Body of pancreas (tissue), 4 donors: ENCODE results near the gene FLVCR1. TPM values are rescaled to one million over a fixed set of nuclear protein-coding genes. Genes with fewer than 3 reads are reported as not detected.

Experiments
- ATAC-seq: fragments of 150-250 bp; one replicate; pipeline ENCODE4 v1.9.1; 2016
- DNase-seq, 4 donors: peaks; one replicate each; pipeline ENCODE4 v3.0.0-alpha.2; 2019
- H3K27ac ChIP-seq, 4 donors: fragments of 200-600 bp; sonication (generic); 1 replicate in 3 of 4; 2 replicates in 1 of 4; pipeline versions ENCODE4 v1.5.1 to v1.6.1; 2016 to 2019; ENCODE audit warnings: mild to moderate bottlenecking in 1 of 4, mixed read lengths in 1 of 4, moderate library complexity in 1 of 4
- H3K27me3 ChIP-seq, 2 donors: fragments of 200-600 bp; sonication (generic); one replicate each; pipeline ENCODE4 v1.6.0; 2016; ENCODE audit warnings: mild to moderate bottlenecking in 1 of 2
- H3K36me3 ChIP-seq, 2 donors: fragments of 200-600 bp; sonication (generic); replicated peaks in 1 of 2; 2 replicates each; pipeline ENCODE4 v1.5.1; 2016; ENCODE audit warnings: low read depth in 2 of 2; ENCODE audit not compliant: insufficient read depth in 1 of 2
- H3K4me1 ChIP-seq: fragments of 200-600 bp; sonication (generic); one replicate; pipeline ENCODE4 v1.6.0; 2016
- H3K4me3 ChIP-seq, 2 donors: fragments of 200-600 bp; sonication (generic); 1 replicate in 1 of 2; 2 replicates in 1 of 2; pipeline ENCODE4 v1.5.1; 2016 to 2019
- H3K9me3 ChIP-seq, 3 donors: fragments of 200-600 bp; sonication (generic); 1 replicate in 2 of 3; 2 replicates in 1 of 3; pipeline ENCODE4 v1.5.1; 2016
- POLR2A ChIP-seq, 3 donors: fragments of 450-650 bp; IDR thresholded peaks; one replicate each; pipeline ENCODE4 v1.6.1; 2016; ENCODE audit warnings: antibody characterized with exemption in 3 of 3, mild to moderate bottlenecking in 2 of 3
- WGBS, 2 donors: methylation state at CpG; one replicate each; pipeline ENCODE4 v1.1.5; 2017; 5-methylcytosine and 5-hydroxymethylcytosine counted together
- intact Hi-C: fragments of 100-400 bp; cut with DNase I; formaldehyde crosslinking; loops from one replicate; pipeline ENCODE4 v1.15.1; 2023
- total RNA-seq, 2 donors: library from RNA; depleted of rRNA; stranded (reverse); fragments of >200 nt; gene quantifications; one replicate each; pipeline ENCODE4 v1.1.0, GENCODE V29; 2016
- TF ChIP-seq, protein P1 (sequence below), 7 experiments: fragments of 450-650 bp in 4 of 7; fragments of 200-600 bp in 3 of 7; sonication (generic) in 3 of 7; IDR thresholded peaks; one replicate each; pipeline ENCODE4 v1.5.1; 2016 to 2019; ENCODE audit warnings: antibody characterized with exemption in 7 of 7

The FLVCR1 gene
- total RNA-seq, 2 donors from 2014 or later = 4.2 to 4.6 TPM

DNA sequence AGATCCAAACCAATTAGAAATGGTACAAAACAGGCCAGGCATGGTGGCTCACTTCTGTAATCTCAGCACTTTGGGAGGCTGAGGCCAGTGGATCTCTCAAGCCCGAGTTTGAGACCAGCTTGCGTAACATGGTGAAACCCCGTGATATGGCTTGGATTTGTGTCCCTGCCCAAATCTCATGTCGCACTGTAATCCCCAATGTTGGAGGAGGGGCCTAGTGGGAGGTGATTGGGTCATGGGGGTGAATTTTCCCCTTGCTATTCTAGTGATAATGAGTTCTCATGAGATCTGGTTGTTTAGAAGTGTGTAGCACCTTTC is 85.3 kb downstream of the FLVCR1 start:
- WGBS, 2 donors = 48 to 75% methylated on average over 3 to 4 of the region's 4 CpGs
- TF ChIP-seq, protein P1, sequence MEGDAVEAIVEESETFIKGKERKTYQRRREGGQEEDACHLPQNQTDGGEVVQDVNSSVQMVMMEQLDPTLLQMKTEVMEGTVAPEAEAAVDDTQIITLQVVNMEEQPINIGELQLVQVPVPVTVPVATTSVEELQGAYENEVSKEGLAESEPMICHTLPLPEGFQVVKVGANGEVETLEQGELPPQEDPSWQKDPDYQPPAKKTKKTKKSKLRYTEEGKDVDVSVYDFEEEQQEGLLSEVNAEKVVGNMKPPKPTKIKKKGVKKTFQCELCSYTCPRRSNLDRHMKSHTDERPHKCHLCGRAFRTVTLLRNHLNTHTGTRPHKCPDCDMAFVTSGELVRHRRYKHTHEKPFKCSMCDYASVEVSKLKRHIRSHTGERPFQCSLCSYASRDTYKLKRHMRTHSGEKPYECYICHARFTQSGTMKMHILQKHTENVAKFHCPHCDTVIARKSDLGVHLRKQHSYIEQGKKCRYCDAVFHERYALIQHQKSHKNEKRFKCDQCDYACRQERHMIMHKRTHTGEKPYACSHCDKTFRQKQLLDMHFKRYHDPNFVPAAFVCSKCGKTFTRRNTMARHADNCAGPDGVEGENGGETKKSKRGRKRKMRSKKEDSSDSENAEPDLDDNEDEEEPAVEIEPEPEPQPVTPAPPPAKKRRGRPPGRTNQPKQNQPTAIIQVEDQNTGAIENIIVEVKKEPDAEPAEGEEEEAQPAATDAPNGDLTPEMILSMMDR (IDR thresholded peaks at IDR 0.05) = no peak
- DNase-seq (no peak), ATAC-seq (no peak)
- no peaks in the 10 kb centered on the region for H3K27me3 ChIP-seq
- H3K36me3 ChIP-seq = no peaks in the 10 kb centered on the region
- no peaks in the 10 kb centered on the region for H3K9me3 ChIP-seq
- H3K4me3 ChIP-seq = no peak overlapping the region
- H3K4me1 ChIP-seq = no peaks in the 10 kb centered on the region
- no peak overlapping the region for H3K27ac ChIP-seq
- intact Hi-C loops = no loop called here

DNA sequence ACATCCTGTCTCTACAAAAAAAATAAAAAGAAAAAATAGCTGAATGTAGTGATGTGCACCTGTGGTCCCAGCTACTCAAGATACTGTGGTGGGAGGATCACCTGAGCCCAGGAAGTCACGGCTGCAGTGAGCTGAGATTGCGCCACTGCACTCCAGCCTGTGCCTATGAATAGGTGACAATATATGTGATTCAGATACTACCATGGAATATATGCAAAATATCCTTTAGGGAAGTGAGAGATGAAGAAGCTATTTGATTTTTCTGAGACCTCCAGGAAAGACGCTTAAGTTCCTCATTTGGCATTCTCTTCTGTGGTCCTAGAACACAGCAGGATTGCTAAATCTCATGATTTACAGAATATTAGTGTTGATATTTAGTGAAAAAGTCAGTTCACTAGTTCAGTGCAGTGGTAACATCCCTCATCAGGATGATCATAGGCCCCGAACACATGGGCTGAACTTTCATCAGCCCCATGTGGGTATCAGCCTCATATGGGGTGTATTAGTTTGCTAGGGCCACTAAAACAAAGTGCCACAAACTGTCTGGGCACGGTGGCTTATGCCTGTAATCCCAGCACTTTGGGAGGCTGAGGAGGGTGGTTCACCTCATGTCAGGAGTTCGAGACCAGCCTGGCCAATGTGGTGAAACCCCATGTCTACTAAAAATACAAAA is 86.3 kb downstream of the FLVCR1 start:
- Histone ChIP-seq H3K27ac (no peak overlapping the region), H3K36me3 (no peaks in the 10 kb centered on the region), H3K27me3 (no peaks in the 10 kb centered on the region), H3K4me3 (no peak overlapping the region), H3K4me1 (no peaks in the 10 kb centered on the region), H3K9me3 (no peaks in the 10 kb centered on the region)
- intact Hi-C loops = no loop called here
- ATAC-seq = no peak
- no peak for TF ChIP-seq POLR2A (IDR thresholded peaks at IDR 0.05)
- TF ChIP-seq, protein P1 (IDR thresholded peaks at IDR 0.05) = no peak
- 74 to 88% methylated on average over 6 of the region's 6 CpGs for WGBS, 2 donors
- no peak for DNase-seq

DNA sequence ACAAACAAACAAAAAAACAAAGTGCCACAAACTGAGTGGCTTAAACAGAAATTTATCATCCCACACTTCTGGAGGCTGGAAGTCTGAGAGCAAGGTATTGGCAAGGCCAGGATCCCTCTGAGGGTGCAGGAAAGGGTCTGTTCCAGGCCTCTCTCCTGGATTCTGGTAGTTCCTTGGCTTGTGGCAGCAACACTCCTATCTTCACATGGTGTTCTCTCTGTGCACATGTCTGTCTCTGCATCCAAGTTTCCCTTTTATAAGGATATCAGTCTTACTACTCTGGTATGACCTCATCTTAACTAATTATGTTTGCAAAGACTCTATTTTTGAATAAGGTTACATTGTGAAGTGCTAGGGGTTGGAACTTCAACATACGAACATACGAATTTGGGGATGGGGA is 87.0 kb downstream of the FLVCR1 start:
- DNase-seq = no peak
- Histone ChIP-seq H3K4me1 (peaks cover 3% of the 10 kb centered on the region), H3K27ac (no peak overlapping the region), H3K36me3 (no peaks in the 10 kb centered on the region), H3K27me3 (no peaks in the 10 kb centered on the region), H3K4me3 (no peak overlapping the region), H3K9me3 (no peaks in the 10 kb centered on the region)
- no peak for ATAC-seq
- WGBS, 2 donors = 82 to 84% methylated on average over 2 of the region's 2 CpGs
- intact Hi-C loops = no loop called here
- TF ChIP-seq POLR2A (IDR thresholded peaks at IDR 0.05) = no peak
- TF ChIP-seq, protein P1 (IDR thresholded peaks at IDR 0.05) = no peak

DNA sequence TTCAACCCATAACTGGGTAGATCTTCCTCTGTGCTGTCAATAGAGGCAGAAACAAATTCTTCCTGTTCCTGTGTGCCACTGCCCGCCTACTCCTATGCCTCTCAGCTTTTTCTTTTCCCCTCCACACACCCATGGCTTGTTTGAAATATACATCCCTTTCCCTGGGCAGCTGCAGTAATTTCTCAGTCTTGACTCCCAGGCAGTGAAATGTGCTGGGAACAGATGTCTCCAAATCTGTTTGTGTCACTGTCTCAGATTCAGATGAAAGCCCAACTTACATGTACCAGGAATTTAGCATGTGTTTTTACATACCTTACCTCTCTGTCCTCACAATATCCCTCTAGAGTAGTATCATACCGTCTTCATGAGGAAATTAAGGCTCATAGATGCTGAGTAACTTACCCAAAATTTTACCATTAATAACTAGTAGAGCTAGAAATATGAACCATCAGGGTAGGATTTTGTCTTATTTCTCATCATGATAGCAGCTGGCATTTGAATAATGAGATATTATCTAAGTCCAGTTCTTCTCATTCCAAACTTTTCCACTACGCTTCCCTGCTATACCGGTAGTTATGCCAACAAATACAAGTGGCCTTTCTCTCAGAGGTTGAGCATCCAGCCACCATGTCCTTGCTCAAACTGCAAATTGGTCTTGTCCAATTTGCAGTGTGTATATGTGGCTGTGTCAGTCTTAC is 87.5 kb downstream of the FLVCR1 start:
- H3K27ac ChIP-seq = no peak overlapping the region
- ATAC-seq (no peak), DNase-seq (no peak)
- WGBS, 2 donors = 78 to 79% methylated on average over 4 of the region's 4 CpGs
- no peaks in the 10 kb centered on the region for H3K27me3 ChIP-seq
- no peak overlapping the region for H3K4me3 ChIP-seq
- TF ChIP-seq, protein P1 (IDR thresholded peaks at IDR 0.05) = no peak
- TF ChIP-seq POLR2A (IDR thresholded peaks at IDR 0.05) = no peak
- intact Hi-C loops = no loop called here
- no peaks in the 10 kb centered on the region for H3K9me3 ChIP-seq
- H3K4me1 ChIP-seq = peaks cover 9% of the 10 kb centered on the region
- H3K36me3 ChIP-seq = no peaks in the 10 kb centered on the region

DNA sequence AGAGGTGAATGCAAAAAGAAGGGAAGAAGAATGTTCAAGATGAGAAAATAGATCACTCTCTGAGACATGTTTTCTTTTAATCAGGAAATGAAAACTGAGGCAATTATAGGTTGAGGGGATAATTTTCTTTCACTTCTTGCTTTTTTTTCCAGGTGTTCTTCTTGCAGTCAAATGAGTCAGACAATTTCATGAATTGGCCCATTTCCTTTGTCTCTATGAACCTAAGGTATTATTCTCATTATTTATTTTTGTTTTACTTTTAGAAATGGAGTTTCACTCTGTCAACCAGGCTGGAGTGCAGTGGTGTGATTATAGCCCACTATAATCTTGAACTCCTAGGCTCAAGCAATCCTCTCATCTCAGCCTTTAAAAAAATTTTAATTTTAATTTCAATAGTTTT is 88.8 kb downstream of the FLVCR1 start:
- peaks cover 0 to 3% of the 10 kb centered on the region in 2 donors for H3K27me3 ChIP-seq
- intact Hi-C loops = no loop called here
- no peak overlapping the region for H3K27ac ChIP-seq
- H3K4me3 ChIP-seq = no peak overlapping the region
- TF ChIP-seq, protein P1 (IDR thresholded peaks at IDR 0.05) = no peak
- no peak for TF ChIP-seq POLR2A (IDR thresholded peaks at IDR 0.05)
- DNase-seq = no peak
- peaks cover 20% of the 10 kb centered on the region for H3K4me1 ChIP-seq
- no peaks in the 10 kb centered on the region for H3K9me3 ChIP-seq
- no peak for ATAC-seq
- H3K36me3 ChIP-seq = no peaks in the 10 kb centered on the region
